Measurements from ENCODE around the gene MAP3K15. TPM values are rescaled to one million over a fixed set of nuclear protein-coding genes. Genes with fewer than 3 reads are reported as not detected.

The MAP3K15 gene
- total RNA-seq, 2 experiments from 2014 or later, result 0.14 TPM; not detected in 1

DNA sequence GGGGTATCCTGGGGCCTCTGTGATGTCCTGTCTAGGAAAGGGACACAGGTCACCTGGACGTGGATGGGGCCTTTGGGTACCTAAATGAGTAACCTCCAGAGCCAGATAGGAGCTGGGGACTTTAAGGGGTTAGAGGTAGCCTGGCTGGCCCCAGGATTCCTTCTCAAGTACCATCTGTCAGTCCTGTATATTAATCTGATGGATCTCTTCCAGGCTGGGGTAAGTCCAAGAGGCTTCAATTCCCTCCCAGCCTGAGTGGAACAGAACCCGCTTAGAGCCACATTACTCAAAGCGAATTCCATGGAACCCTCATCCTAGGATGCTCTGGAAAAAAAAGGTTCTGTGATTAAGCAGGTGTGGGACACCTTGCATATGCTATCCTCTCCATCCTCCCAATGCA is 24.8 kb upstream of the MAP3K15 start:
- Mint-ChIP-seq H3K27me3 (no peaks in the 10 kb centered on the region), H3K27ac (no peak overlapping the region), H3K9me3 (no peaks in the 10 kb centered on the region), H3K4me1 (ENCODE audit: low read depth) (no peaks in the 10 kb centered on the region), H3K4me3 (no peak overlapping the region), H3K36me3 (ENCODE audit: low read depth) (peaks cover 74% of the 10 kb centered on the region)
- Histone ChIP-seq H3K27ac (ENCODE audit: low read depth in 1 of 2, low read length in 2 of 2) (no peak overlapping the region), H3K9me3 (ENCODE audit: control insufficient read depth in 1 of 2, insufficient read depth in 1 of 2, low read length in 2 of 2) (no peaks in the 10 kb centered on the region), H3K36me3 (ENCODE audit: insufficient read depth, low read length) (peaks cover 68% of the 10 kb centered on the region), H3K4me3 (ENCODE audit: low read length) (no peak overlapping the region), H3K27me3 (ENCODE audit: control insufficient read depth in 1 of 2, insufficient read depth in 2 of 2, low read length in 2 of 2) (no peaks in the 10 kb centered on the region), H3K4me1 (ENCODE audit: insufficient read depth, low read length) (no peaks in the 10 kb centered on the region)
- POLR2A ChIA-PET, result no interaction called here
- CTCF ChIA-PET, result no interaction called here
- intact Hi-C loops (cut with DNase I, micrococcal nuclease), result loop anchor here in 1 of 2 experiments (10.0 kb wide), 1 partner anchor 585 kb away; no protein-coding TSS in a partner anchor
- DNase-seq (no peak), ATAC-seq (ENCODE audit: poor library complexity) (no peak)
- TF ChIP-seq, protein P1, sequence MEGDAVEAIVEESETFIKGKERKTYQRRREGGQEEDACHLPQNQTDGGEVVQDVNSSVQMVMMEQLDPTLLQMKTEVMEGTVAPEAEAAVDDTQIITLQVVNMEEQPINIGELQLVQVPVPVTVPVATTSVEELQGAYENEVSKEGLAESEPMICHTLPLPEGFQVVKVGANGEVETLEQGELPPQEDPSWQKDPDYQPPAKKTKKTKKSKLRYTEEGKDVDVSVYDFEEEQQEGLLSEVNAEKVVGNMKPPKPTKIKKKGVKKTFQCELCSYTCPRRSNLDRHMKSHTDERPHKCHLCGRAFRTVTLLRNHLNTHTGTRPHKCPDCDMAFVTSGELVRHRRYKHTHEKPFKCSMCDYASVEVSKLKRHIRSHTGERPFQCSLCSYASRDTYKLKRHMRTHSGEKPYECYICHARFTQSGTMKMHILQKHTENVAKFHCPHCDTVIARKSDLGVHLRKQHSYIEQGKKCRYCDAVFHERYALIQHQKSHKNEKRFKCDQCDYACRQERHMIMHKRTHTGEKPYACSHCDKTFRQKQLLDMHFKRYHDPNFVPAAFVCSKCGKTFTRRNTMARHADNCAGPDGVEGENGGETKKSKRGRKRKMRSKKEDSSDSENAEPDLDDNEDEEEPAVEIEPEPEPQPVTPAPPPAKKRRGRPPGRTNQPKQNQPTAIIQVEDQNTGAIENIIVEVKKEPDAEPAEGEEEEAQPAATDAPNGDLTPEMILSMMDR (IDR thresholded peaks at IDR 0.05), result no peak

DNA sequence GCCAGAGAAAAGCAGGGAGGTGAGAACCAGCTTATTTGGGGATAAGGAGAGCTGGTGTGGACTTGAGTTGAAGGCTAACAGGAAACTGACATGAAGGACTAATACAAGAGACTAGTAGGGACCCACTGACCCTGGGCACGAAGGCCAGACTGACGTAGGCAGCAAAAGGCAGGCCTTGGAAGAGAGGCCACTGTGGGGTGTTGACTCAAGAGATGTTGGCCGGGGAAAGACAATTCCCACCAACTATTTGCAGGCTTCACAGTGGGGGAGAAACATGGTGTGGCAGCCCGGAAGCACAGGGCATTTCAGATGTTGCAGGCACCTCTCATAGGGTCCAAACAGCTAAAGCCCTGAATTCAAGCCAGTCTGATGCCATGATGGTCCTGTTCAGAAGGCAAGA is 24.4 kb upstream of the MAP3K15 start:
- H3K9me3 ChIP-seq (ENCODE audit: control insufficient read depth in 1 of 2, insufficient read depth in 1 of 2, low read length in 2 of 2), result no peaks in the 10 kb centered on the region
- Mint-ChIP-seq H3K4me3 (no peak overlapping the region), H3K27me3 (no peaks in the 10 kb centered on the region), H3K9me3 (no peaks in the 10 kb centered on the region), H3K27ac (no peak overlapping the region), H3K4me1 (ENCODE audit: low read depth) (no peaks in the 10 kb centered on the region), H3K36me3 (ENCODE audit: low read depth) (peaks cover 74% of the 10 kb centered on the region)
- H3K36me3 ChIP-seq (ENCODE audit: insufficient read depth, low read length), result peaks cover 68% of the 10 kb centered on the region
- DNase-seq, result no peak
- H3K27ac ChIP-seq (ENCODE audit: low read depth in 1 of 2, low read length in 2 of 2), result no peak overlapping the region
- H3K4me1 ChIP-seq (ENCODE audit: insufficient read depth, low read length), result no peaks in the 10 kb centered on the region
- H3K27me3 ChIP-seq (ENCODE audit: control insufficient read depth in 1 of 2, insufficient read depth in 2 of 2, low read length in 2 of 2), result no peaks in the 10 kb centered on the region
- H3K4me3 ChIP-seq (ENCODE audit: low read length), result no peak overlapping the region
- no peak for ATAC-seq (ENCODE audit: poor library complexity)
- CTCF ChIA-PET, result no interaction called here
- TF ChIP-seq, protein P1 (IDR thresholded peaks at IDR 0.05), result no peak
- POLR2A ChIA-PET, result no interaction called here
- intact Hi-C loops (cut with DNase I, micrococcal nuclease), result loop anchor here (10.0 kb wide), 2 partner anchors 165 to 585 kb away; no protein-coding TSS in a partner anchor

DNA sequence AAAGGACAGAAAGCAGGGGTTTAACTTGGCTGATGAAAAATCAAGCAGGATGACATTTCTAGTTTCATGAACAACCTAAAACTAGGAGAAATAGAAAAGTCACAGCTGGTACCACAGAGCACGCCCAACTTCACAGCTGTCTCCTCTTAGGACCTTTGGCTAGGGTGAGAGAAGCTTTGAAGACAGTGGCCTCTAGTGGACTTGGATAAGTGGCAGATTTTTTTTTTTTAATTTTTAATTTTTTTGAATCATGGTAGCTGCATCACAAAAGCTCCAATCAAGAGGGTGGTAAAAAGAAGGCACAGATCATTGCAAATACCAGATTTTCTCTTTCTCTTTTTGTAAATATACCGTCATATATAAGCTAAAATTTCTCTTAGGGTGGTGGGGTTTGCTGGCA is 20.2 kb upstream of the MAP3K15 start:
- ChIA-PET POLR2A (interaction anchor here (0.6 kb wide), 1 partner anchor 518 kb away, joined by 3 read pairs; no protein-coding TSS in a partner anchor), CTCF (no interaction called here)
- DNase-seq, result no peak
- no peaks in the 10 kb centered on the region for H3K4me1 ChIP-seq (ENCODE audit: insufficient read depth, low read length)
- Mint-ChIP-seq H3K27ac (no peak overlapping the region), H3K36me3 (ENCODE audit: low read depth) (peaks cover 43% of the 10 kb centered on the region), H3K4me3 (no peak overlapping the region), H3K27me3 (no peaks in the 10 kb centered on the region), H3K9me3 (no peaks in the 10 kb centered on the region), H3K4me1 (ENCODE audit: low read depth) (no peaks in the 10 kb centered on the region)
- no peak overlapping the region for H3K4me3 ChIP-seq (ENCODE audit: low read length)
- ATAC-seq (ENCODE audit: poor library complexity), result no peak
- intact Hi-C loops (cut with DNase I, micrococcal nuclease), result loop anchor here in 1 of 2 experiments (10.0 kb wide), 1 partner anchor 161 kb away; no protein-coding TSS in a partner anchor
- peaks cover 34% of the 10 kb centered on the region for H3K36me3 ChIP-seq (ENCODE audit: insufficient read depth, low read length)
- H3K27ac ChIP-seq (ENCODE audit: low read depth in 1 of 2, low read length in 2 of 2), result no peak overlapping the region
- no peaks in the 10 kb centered on the region for H3K27me3 ChIP-seq (ENCODE audit: control insufficient read depth in 1 of 2, insufficient read depth in 2 of 2, low read length in 2 of 2)
- no peaks in the 10 kb centered on the region for H3K9me3 ChIP-seq (ENCODE audit: control insufficient read depth in 1 of 2, insufficient read depth in 1 of 2, low read length in 2 of 2)
- TF ChIP-seq, protein P1 (IDR thresholded peaks at IDR 0.05), result no peak
